Right atrium auricular region (tissue), 2 donors: ENCODE data around the gene TMEM11. TPM values are rescaled to one million over a fixed set of nuclear protein-coding genes. Genes with fewer than 3 reads are reported as not detected.

ENCODE experiments used
- DNase-seq: peaks from one replicate; pipeline ENCODE4 v3.0.0-alpha.2; 2019; ENCODE audit warnings: low spot score
- H3K27ac ChIP-seq, 2 donors: fragments of 200-600 bp; sonication (generic); 1 replicate in 1 of 2; 2 replicates in 1 of 2; pipeline ENCODE4 v1.5.1; 2016 to 2019
- H3K27me3 ChIP-seq, 2 donors: fragments of 200-600 bp; sonication (generic); one replicate each; pipeline versions ENCODE4 v1.5.1 to v1.6.0; 2017 to 2019
- H3K36me3 ChIP-seq: fragments of 200-600 bp; sonication (generic); one replicate; pipeline ENCODE4 v1.5.1; 2016
- H3K4me1 ChIP-seq, 2 donors: fragments of 200-600 bp; sonication (generic); one replicate each; pipeline versions ENCODE4 v1.5.1 to v1.6.0; 2017 to 2019
- H3K4me3 ChIP-seq, 2 donors: fragments of 200-600 bp; sonication (generic); 1 replicate in 1 of 2; 2 replicates in 1 of 2; pipeline ENCODE4 v1.5.1; 2017 to 2019; ENCODE audit warnings: mild to moderate bottlenecking in 1 of 2, moderate library complexity in 1 of 2
- H3K9me3 ChIP-seq, 2 donors: fragments of 200-600 bp; sonication (generic); one replicate each; pipeline ENCODE4 v1.5.1; 2019
- total RNA-seq, 2 donors: library from RNA; depleted of rRNA; stranded (reverse); fragments of >200 nt; gene quantifications; one replicate each; pipeline ENCODE4 v1.1.0, GENCODE V29; 2016
- TF ChIP-seq, protein P1 (sequence below), 2 donors: fragments of 200-600 bp; sonication (generic); IDR thresholded peaks; one replicate each; pipeline ENCODE4 v1.5.1; 2019; ENCODE audit warnings: antibody characterized with exemption in 2 of 2

Gene TMEM11
- total RNA-seq, 2 donors from 2014 or later = 25.5 to 27.2 TPM

DNA sequence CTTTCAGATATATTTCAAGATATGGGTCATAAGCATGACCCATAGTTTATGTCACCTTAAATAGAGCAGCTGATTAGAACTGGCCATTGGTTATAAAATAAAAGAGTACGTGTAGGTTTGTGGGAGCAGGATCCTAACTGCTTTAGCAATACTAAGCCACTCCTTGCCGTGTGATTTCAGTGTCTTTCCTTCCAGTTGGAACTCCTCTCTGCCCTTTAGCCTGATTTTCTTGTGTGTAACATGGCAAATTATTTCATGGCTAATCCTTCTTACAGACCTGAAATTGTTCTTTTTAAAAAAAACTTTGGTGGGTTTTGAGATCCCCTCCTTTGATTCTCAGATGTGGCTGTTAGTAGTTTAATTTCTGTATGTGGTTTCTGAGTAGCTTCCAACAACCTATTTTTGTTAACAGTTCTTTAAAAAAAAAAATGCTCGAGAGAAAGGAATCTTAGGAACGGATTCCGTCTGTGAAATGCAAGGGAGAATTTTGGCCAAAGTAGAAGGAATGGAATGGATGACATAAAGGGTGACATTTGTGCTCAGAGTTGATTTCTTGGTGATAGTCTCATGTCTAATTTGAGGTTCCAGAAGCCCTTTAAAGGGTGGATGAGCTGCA, 47.3 kb downstream of the TMEM11 start:
- Histone ChIP-seq H3K27ac (peak overlapping the region; percentile 84 to 88), H3K4me3 (peak overlapping the region; percentile 27 to 30), H3K36me3 (no peaks in the 10 kb centered on the region), H3K4me1 (peaks cover 0 to 93% of the 10 kb centered on the region in 2 donors), H3K27me3 (no peaks in the 10 kb centered on the region), H3K9me3 (no peaks in the 10 kb centered on the region)
- TF ChIP-seq, protein P1, sequence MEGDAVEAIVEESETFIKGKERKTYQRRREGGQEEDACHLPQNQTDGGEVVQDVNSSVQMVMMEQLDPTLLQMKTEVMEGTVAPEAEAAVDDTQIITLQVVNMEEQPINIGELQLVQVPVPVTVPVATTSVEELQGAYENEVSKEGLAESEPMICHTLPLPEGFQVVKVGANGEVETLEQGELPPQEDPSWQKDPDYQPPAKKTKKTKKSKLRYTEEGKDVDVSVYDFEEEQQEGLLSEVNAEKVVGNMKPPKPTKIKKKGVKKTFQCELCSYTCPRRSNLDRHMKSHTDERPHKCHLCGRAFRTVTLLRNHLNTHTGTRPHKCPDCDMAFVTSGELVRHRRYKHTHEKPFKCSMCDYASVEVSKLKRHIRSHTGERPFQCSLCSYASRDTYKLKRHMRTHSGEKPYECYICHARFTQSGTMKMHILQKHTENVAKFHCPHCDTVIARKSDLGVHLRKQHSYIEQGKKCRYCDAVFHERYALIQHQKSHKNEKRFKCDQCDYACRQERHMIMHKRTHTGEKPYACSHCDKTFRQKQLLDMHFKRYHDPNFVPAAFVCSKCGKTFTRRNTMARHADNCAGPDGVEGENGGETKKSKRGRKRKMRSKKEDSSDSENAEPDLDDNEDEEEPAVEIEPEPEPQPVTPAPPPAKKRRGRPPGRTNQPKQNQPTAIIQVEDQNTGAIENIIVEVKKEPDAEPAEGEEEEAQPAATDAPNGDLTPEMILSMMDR (IDR thresholded peaks at IDR 0.05) = no peak
- DNase-seq = no peak

DNA sequence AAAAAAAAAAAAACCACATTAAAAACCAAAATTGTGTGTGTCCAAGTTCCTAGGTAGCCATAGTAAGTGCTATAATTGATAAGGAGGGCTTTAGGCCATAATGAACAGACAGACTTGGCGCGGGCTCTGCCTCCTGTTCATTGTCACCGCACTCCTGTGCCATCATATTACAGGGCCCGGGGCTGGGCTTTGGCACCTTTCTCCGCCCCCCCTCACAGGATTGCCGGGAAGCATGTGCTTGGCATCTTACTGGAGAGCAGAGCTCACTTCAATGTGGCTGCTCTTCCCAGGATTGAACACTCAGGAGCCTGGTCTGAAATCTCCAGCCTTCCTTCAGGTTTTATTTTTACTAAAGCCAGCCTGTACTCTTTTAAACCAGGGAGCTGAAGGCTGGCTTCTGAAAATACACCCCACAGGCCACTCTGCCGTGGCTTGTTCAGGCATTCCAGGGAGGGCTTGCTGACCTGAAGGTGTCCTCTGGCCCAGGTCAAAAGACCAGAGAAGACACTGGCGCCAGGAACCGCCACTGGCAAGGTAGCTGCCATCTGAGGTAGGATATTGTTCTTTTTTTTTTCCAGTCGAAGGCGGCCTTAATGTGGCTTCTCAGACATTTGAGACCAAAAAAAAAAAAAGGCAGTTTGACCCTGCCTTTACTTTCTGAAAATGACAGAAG, 47.9 kb downstream of the TMEM11 start:
- peak; percentile 66 for DNase-seq
- H3K27me3 ChIP-seq = no peaks in the 10 kb centered on the region
- H3K36me3 ChIP-seq = no peaks in the 10 kb centered on the region
- no peaks in the 10 kb centered on the region for H3K9me3 ChIP-seq
- TF ChIP-seq, protein P1 (IDR thresholded peaks at IDR 0.05) = no peak
- H3K4me1 ChIP-seq = peaks cover 0 to 93% of the 10 kb centered on the region in 2 donors
- peak overlapping the region; percentile 84 to 88 for H3K27ac ChIP-seq
- peak overlapping the region; percentile 27 to 30 for H3K4me3 ChIP-seq

DNA sequence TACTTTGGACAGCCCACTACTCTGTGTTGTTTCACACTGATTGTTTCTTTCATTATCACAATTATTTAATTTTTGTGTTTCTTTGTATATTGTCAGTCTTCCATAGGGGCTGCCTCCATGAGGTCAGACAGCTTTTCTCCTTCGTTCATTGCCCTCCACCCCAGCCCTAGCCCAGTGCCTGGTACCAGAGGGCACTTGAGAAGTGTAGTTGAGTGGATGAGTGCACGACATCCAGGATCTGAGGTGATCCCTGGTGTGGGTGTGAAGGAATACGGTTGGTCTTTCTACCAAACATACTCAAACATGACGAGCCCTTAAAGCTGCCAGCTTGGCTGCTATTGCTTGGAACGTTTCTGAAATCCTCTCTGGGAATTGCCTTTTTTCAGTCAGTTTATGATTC, 49.3 kb downstream of the TMEM11 start:
- no peak overlapping the region for H3K4me3 ChIP-seq
- peak; percentile 56 for DNase-seq
- TF ChIP-seq, protein P1 (IDR thresholded peaks at IDR 0.05) = no peak
- H3K27ac ChIP-seq = no peak overlapping the region
- H3K4me1 ChIP-seq = peaks cover 0 to 80% of the 10 kb centered on the region in 2 donors
- H3K36me3 ChIP-seq = no peaks in the 10 kb centered on the region
- H3K27me3 ChIP-seq = no peaks in the 10 kb centered on the region
- no peaks in the 10 kb centered on the region for H3K9me3 ChIP-seq

DNA sequence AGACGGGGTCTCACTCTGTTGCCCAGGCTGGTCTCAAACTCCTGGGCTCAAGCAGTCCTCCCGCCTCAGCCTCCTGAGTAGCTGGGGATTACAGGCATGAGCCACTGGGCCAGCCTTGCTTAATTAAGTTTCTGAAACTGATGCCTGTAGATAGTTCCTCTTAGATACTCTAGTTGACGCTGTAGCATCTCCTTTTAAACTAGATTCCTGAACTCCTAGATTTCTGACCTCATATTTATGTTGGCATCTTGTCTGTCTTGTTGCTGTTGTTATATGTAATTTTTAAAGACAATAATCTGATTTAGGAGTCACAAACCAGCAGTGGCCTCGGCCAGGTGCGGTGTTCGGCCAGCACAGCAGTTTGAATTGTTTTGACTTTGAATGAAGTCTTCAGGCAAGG, 49.7 kb downstream of the TMEM11 start:
- Histone ChIP-seq H3K4me3 (no peak overlapping the region), H3K4me1 (peaks cover 0 to 76% of the 10 kb centered on the region in 2 donors), H3K27me3 (no peaks in the 10 kb centered on the region), H3K27ac (no peak overlapping the region), H3K9me3 (no peaks in the 10 kb centered on the region), H3K36me3 (no peaks in the 10 kb centered on the region)
- no peak for DNase-seq
- TF ChIP-seq, protein P1 (IDR thresholded peaks at IDR 0.05) = no peak

DNA sequence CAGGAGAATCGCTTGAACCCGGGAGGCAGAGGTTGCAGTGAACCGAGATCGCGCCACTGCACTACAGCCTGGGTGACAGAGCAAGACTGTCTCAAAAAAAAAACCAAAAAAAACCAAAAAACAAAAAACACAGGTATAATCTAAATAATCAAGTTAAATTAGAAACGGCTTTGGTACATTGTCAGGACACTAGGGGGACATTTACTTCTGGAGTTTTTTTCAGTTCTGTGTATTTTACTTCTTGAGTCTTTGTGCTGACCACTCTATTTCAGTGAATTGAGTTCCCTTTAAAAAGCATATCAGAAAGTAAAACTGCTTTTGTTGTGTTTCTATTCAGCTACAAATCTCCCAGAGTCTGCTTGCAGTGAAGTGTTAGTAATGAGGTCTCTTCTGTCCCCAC, 50.9 kb downstream of the TMEM11 start:
- TF ChIP-seq, protein P1 (IDR thresholded peaks at IDR 0.05) = peak in 1 of 2 donors; percentile 32
- H3K36me3 ChIP-seq = no peaks in the 10 kb centered on the region
- no peak overlapping the region for H3K4me3 ChIP-seq
- peak overlapping the region in 1 of 2 donors; percentile 34 for H3K27ac ChIP-seq
- DNase-seq = no peak
- peaks cover 0 to 67% of the 10 kb centered on the region in 2 donors for H3K4me1 ChIP-seq
- no peaks in the 10 kb centered on the region for H3K9me3 ChIP-seq
- H3K27me3 ChIP-seq = no peaks in the 10 kb centered on the region
